OCI-M1 (cell line): ENCODE data around the gene BAX.

Experiments used
- DNase-seq: peaks from one replicate; lab custom pipeline; 2025; lab: John Stamatoyannopoulos, UW

BAX gene

GRCh38 chr19:48928164-48929025 is 26.3 kb upstream of the BAX start:
- no peak for DNase-seq

- DNase-seq: peak; percentile 61
These were observed 21.2 kb upstream of the BAX start, which contains the start of gene DHDH for GRCh38 chr19:48933382-48933932. DHDH (plus strand) TSS chr19:48933699; CDS start chr19:48933722, 23 bp downstream.

GRCh38 chr19:48934837-48935236 is 19.8 kb upstream of the BAX start:
- DNase-seq: no peak

GRCh38 chr19:48935864-48936263 is 18.8 kb upstream of the BAX start:
- DNase-seq: no peak

GRCh38 chr19:48938256-48938655 is 16.4 kb upstream of the BAX start:
- DNase-seq: no peak

- DNase-seq: no peak
These were observed 13.8 kb upstream of the BAX start for GRCh38 chr19:48940902-48941301.

- DNase-seq: no peak
These were observed 11.6 kb upstream of the BAX start for GRCh38 chr19:48943081-48943480.

- DNase-seq: no peak
These were observed 9.3 kb upstream of the BAX start for GRCh38 chr19:48945415-48945814.

GRCh38 chr19:48945817-48946216 is 8.9 kb upstream of the BAX start:
- DNase-seq: no peak

- DNase-seq: no peak
These were observed 8.0 kb upstream of the BAX start for GRCh38 chr19:48946463-48947257.

- peak; percentile 29 for DNase-seq
These were observed 7.5 kb upstream of the BAX start for GRCh38 chr19:48947258-48947542.

GRCh38 chr19:48950159-48950558 is 4.5 kb upstream of the BAX start:
- DNase-seq: no peak

GRCh38 chr19:48950830-48951519 is 3.7 kb upstream of the BAX start:
- DNase-seq: no peak

- DNase-seq: no peak
These were observed 1.5 kb upstream of the BAX start for GRCh38 chr19:48953141-48953540.

- DNase-seq: no peak
These were observed 583 bp upstream of the BAX start for GRCh38 chr19:48953990-48954594.

GRCh38 chr19:48955308-48955958 is 758 bp downstream of the BAX start:
- DNase-seq: no peak

- DNase-seq: no peak
These were observed 3.3 kb downstream of the BAX start for GRCh38 chr19:48958006-48958405.

- DNase-seq: peak; percentile 71
These were observed 4.9 kb downstream of the BAX start for GRCh38 chr19:48959341-48960239.

GRCh38 chr19:48961051-48961649 is 6.5 kb downstream of the BAX start:
- no peak for DNase-seq

GRCh38 chr19:48961673-48962028 is 7.0 kb downstream of the BAX start:
- no peak for DNase-seq
